ENCODE data around the gene OMG. TPM values are rescaled to one million over a fixed set of nuclear protein-coding genes. Genes with fewer than 3 reads are reported as not detected.

The OMG gene
- total and polyA plus RNA-seq, 3 donors from 2014 or later: 0.95 TPM; not detected in 2

DNA sequence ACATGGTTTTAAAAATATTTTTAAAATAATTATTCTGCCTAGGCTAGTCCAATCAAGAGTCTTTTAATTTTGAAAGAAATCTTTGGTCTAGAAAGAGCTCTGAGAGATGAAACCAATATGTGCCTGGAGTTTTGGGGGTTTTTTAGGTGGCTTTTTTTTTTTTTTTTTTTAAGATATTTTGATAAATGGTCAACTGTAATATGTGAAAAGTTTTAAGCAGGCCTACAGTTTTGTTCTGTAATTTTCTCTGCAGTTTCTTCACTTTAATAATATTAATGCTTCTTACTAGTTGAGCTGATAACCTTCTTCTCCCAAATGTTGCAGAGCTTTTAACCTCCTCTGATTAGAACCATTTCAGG, 45.1 kb downstream of the OMG start:
- DNase-seq: no peak
- intact Hi-C loops (cut with DNase I; ENCODE audit: low total_unique reads): no loop called here
- Histone ChIP-seq H3K27me3 (no peaks in the 10 kb centered on the region), H3K27ac (peak overlapping the region in 1 of 2 donors; percentile 23), H3K4me3 (no peak overlapping the region), H3K9me3 (no peaks in the 10 kb centered on the region), H3K36me3 (ENCODE audit: low read depth, missing control alignments) (no peaks in the 10 kb centered on the region), H3K4me1 (peaks cover 16% of the 10 kb centered on the region)
- TF ChIP-seq POLR2A (IDR thresholded peaks at IDR 0.05): no peak
- no peak for TF ChIP-seq CTCF (IDR thresholded peaks at IDR 0.05)

DNA sequence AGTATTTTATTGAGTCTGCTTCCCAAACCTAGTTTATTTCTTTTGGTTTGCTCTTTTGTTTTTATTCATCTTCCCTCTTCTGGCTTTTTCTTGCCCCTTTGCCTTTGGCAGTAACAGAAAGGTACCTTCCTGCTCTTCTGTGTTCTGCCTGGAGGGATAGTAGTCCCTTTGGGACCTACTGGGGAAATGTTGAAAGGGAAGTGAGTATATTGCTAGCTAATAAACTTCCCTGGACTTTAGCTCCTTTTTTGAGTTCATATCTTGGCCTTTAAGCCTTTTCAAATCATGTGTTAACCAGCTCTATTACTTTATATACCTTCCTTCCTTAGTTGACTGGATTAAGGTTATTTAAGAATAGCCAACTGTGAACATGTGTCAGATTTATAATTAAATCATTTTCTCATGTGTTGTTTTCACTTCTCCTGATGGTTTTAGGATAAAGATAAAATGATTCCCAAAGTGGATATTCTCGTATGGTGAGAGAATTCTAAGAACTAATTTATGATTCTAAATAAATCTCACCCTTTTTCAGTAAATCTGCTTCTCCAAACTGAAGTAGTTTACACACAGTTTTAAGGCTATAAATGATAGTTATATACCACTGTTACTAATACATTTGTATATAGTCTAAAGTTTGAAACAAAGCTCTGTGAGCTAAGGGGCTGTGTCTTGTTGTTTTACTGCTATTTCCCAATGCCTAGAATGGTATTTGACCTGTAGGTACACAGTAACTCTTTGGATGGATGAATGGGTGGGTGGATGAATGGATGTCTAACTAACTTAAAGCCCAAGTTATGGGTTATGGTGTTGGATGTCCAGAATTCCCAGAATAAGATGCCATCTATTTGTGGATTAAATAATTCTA, 45.7 kb downstream of the OMG start:
- no peak for DNase-seq
- Histone ChIP-seq H3K4me3 (no peak overlapping the region), H3K4me1 (peaks cover 16% of the 10 kb centered on the region), H3K9me3 (no peaks in the 10 kb centered on the region), H3K36me3 (ENCODE audit: low read depth, missing control alignments) (no peaks in the 10 kb centered on the region), H3K27ac (peak overlapping the region in 1 of 2 donors; percentile 18), H3K27me3 (no peaks in the 10 kb centered on the region)
- intact Hi-C loops (cut with DNase I; ENCODE audit: low total_unique reads): no loop called here
- 66 to 79% methylated on average over 1 of the region's 1 CpG for WGBS, 2 donors
- TF ChIP-seq POLR2A (IDR thresholded peaks at IDR 0.05) (no peak), CTCF (IDR thresholded peaks at IDR 0.05) (no peak)

DNA sequence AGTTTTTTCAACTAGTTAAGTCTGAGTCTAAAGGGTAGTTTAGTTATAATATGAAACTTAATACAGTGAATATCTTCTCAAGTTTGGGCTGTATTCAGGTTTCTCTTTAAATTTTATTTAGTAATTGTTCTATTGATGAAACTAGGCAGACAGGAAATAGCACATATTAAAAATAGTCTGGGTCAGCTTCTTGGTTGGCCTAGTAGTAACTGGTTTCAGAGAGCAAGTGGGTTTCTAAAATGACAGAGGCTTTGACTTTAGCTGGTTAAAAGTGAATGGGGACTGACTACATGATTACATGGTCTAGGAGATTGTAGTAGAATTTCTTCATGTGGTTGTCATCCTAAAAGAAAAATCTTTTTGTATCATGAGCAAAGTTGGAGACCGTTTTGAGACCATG, 46.8 kb downstream of the OMG start:
- TF ChIP-seq CTCF (IDR thresholded peaks at IDR 0.05): no peak
- no peak for TF ChIP-seq POLR2A (IDR thresholded peaks at IDR 0.05)
- no peak overlapping the region for H3K27ac ChIP-seq
- DNase-seq: no peak
- peaks cover 16% of the 10 kb centered on the region for H3K4me1 ChIP-seq
- intact Hi-C loops (cut with DNase I; ENCODE audit: low total_unique reads): no loop called here
- H3K4me3 ChIP-seq: no peak overlapping the region
- H3K9me3 ChIP-seq: no peaks in the 10 kb centered on the region
- WGBS, 2 donors: 50 to 70% methylated on average over 1 of the region's 1 CpG
- no peaks in the 10 kb centered on the region for H3K27me3 ChIP-seq
- H3K36me3 ChIP-seq (ENCODE audit: low read depth, missing control alignments): no peaks in the 10 kb centered on the region

GRCh38 chr17:31249835-31250141, 47.3 kb downstream of the OMG start:
- no peak overlapping the region for H3K4me3 ChIP-seq
- H3K4me1 ChIP-seq: peaks cover 16% of the 10 kb centered on the region
- TF ChIP-seq CTCF (IDR thresholded peaks at IDR 0.05): no peak
- TF ChIP-seq POLR2A (IDR thresholded peaks at IDR 0.05): no peak
- no peak overlapping the region for H3K27ac ChIP-seq
- no peak for DNase-seq
- no peaks in the 10 kb centered on the region for H3K36me3 ChIP-seq (ENCODE audit: low read depth, missing control alignments)
- H3K9me3 ChIP-seq: no peaks in the 10 kb centered on the region
- WGBS, 2 donors: 79 to 85% methylated on average over 4 of the region's 4 CpGs
- no peaks in the 10 kb centered on the region for H3K27me3 ChIP-seq
- intact Hi-C loops (cut with DNase I; ENCODE audit: low total_unique reads): no loop called here

Data from testis (tissue), 3 donors.